Neural cell (in vitro differentiated cells): ENCODE measurements around the gene TEK. TPM values are rescaled to one million over a fixed set of nuclear protein-coding genes. Genes with fewer than 3 reads are reported as not detected.

Experiments used
- H2AFZ ChIP-seq: fragments of 200-600, 300-800 bp; sonication (generic), shearing (Covaris generic); 2 replicates; pipeline ENCODE4 v1.6.0; 2014; ENCODE audit warnings: low read depth, mild to moderate bottlenecking, antibody characterized with exemption, low read length, moderate library complexity
- H3F3A ChIP-seq: fragments of 200-600 bp; shearing (Covaris generic); 2 replicates; pipeline ENCODE4 v1.6.1; 2016; ENCODE audit warnings: mild to moderate bottlenecking, moderate library complexity, mixed read lengths, antibody characterized with exemption, low read length; ENCODE audit not compliant: insufficient read depth, poor library complexity, severe bottlenecking
- H3K27ac ChIP-seq: fragments of 200-600, 300-800 bp; sonication (generic), shearing (Covaris generic); 2 replicates; pipeline ENCODE4 v1.5.1; 2014; ENCODE audit warnings: mild to moderate bottlenecking, low read length, moderate library complexity
- H3K27me3 ChIP-seq: fragments of 300-800, 200-600 bp; sonication (generic), shearing (Covaris generic); 2 replicates; pipeline ENCODE4 v1.6.0; 2014; ENCODE audit warnings: mild to moderate bottlenecking, low read depth, low read length, moderate library complexity; ENCODE audit not compliant: insufficient read depth
- H3K36me3 ChIP-seq: fragments of 300-800, 200-600 bp; sonication (generic), shearing (Covaris generic); 2 replicates; pipeline ENCODE4 v1.5.1; 2014; ENCODE audit warnings: mild to moderate bottlenecking, antibody characterized with exemption, low read length, moderate library complexity; ENCODE audit not compliant: insufficient read depth
- H3K4me2 ChIP-seq: fragments of 300-800, 200-600 bp; sonication (generic), shearing (Covaris generic); 2 replicates; pipeline ENCODE4 v1.6.0; 2014; ENCODE audit warnings: mild to moderate bottlenecking, low read length
- H3K4me3 ChIP-seq: fragments of 300-800, 200-600 bp; sonication (generic), shearing (Covaris generic); 2 replicates; pipeline ENCODE4 v1.5.1; 2014; ENCODE audit warnings: mild to moderate bottlenecking, low read length, moderate library complexity
- H3K79me2 ChIP-seq: fragments of 200-600 bp; shearing (Covaris generic); replicated peaks from 2 replicates; pipeline ENCODE4 v1.6.0; 2014; ENCODE audit warnings: mild to moderate bottlenecking, low read length, moderate library complexity; ENCODE audit not compliant: insufficient read depth
- H3K9ac ChIP-seq: fragments of 300-800, 200-600 bp; sonication (generic), shearing (Covaris generic); 2 replicates; pipeline ENCODE4 v1.6.1; 2016; ENCODE audit warnings: mild to moderate bottlenecking, low read length, mixed read lengths
- H3K9me2 ChIP-seq: fragments of 200-600 bp; shearing (Covaris generic); 2 replicates; pipeline ENCODE4 v1.6.1; 2016; ENCODE audit warnings: mild to moderate bottlenecking, low read length, mixed read lengths; ENCODE audit not compliant: insufficient read depth
- H3K9me3 ChIP-seq: fragments of 200-600, 300-800 bp; sonication (generic), shearing (Covaris generic); 2 replicates; pipeline ENCODE4 v1.6.1; 2016; ENCODE audit warnings: mild to moderate bottlenecking, mixed run types, low read length, moderate library complexity, mixed read lengths
- H4K20me1 ChIP-seq: fragments of 200-600 bp; shearing (Covaris generic); 2 replicates; pipeline ENCODE4 v1.6.1; 2016; ENCODE audit warnings: mild to moderate bottlenecking, mixed run types; ENCODE audit not compliant: insufficient read depth
- CTCF ChIP-seq: fragments of 450-650 bp; IDR thresholded peaks from 2 replicates; pipeline ENCODE4 v1.5.1; 2014; ENCODE audit warnings: antibody characterized with exemption, mild to moderate bottlenecking, moderate library complexity; ENCODE audit not compliant: poor library complexity, severe bottlenecking
- EP300 ChIP-seq: fragments of 450-650 bp; conservative IDR thresholded peaks from 2 replicates; pipeline ENCODE4 v1.6.1; 2014; ENCODE audit warnings: antibody characterized with exemption, mild to moderate bottlenecking, moderate library complexity; ENCODE audit not compliant: poor library complexity, severe bottlenecking
- EZH2 ChIP-seq: fragments of 200-600, 300-800 bp; shearing (Covaris generic), sonication (generic); IDR thresholded peaks from 2 replicates; pipeline ENCODE4 v1.6.1; 2014; ENCODE audit warnings: antibody characterized with exemption, low read length, borderline replicate concordance, mild to moderate bottlenecking; ENCODE audit not compliant: insufficient read depth, poor library complexity, severe bottlenecking
- MXI1 ChIP-seq: fragments of 450-650 bp; conservative IDR thresholded peaks from 2 replicates; pipeline ENCODE4 v1.6.1; 2014; ENCODE audit warnings: antibody characterized with exemption, mild to moderate bottlenecking; ENCODE audit not compliant: poor library complexity, severe bottlenecking
- POLR2AphosphoS5 ChIP-seq: IDR thresholded peaks from 2 replicates; pipeline ENCODE4 v1.6.1; 2012
- RAD21 ChIP-seq: fragments of 450-650 bp; conservative IDR thresholded peaks from 2 replicates; pipeline ENCODE4 v1.6.1; 2014; ENCODE audit warnings: antibody characterized with exemption, mild to moderate bottlenecking, moderate library complexity
- REST ChIP-seq: IDR thresholded peaks from 2 replicates; pipeline ENCODE4 v1.6.1; 2012; ENCODE audit warnings: borderline replicate concordance
- SMC3 ChIP-seq: fragments of 450-650 bp; conservative IDR thresholded peaks from 2 replicates; pipeline ENCODE4 v1.6.1; 2014; ENCODE audit warnings: antibody characterized with exemption, mild to moderate bottlenecking, moderate library complexity; ENCODE audit not compliant: poor library complexity
- TAF1 ChIP-seq: IDR thresholded peaks from 2 replicates; pipeline ENCODE4 v1.6.1; 2012; ENCODE audit warnings: low read depth
- polyA plus RNA-seq: library from polyadenylated mRNA; depleted of rRNA; stranded (reverse); fragments of >200 nt; gene quantifications from 2 replicates; pipeline ENCODE4 v1.2.3, GENCODE V29; 2014

The TEK gene
- polyA plus RNA-seq, 1 donor from 2014 or later, result 0.83 TPM

GRCh38 chr9:27260789-27261516, 151.9 kb downstream of the TEK start:
- Histone ChIP-seq H4K20me1 (no peaks in the 10 kb centered on the region), H3K4me3 (no peak overlapping the region)

GRCh38 chr9:27261517-27262211, 152.6 kb downstream of the TEK start:
- Histone ChIP-seq H3K9me2 (no peaks in the 10 kb centered on the region), H3K9me3 (no peaks in the 10 kb centered on the region), H4K20me1 (no peaks in the 10 kb centered on the region), H3K27ac (no peak overlapping the region), H3K79me2 (no peaks in the 10 kb centered on the region), H2AFZ (no peak overlapping the region), H3K36me3 (no peaks in the 10 kb centered on the region), H3K4me2 (no peak overlapping the region), H3K4me3 (no peak overlapping the region), H3F3A (no peaks in the 10 kb centered on the region), H3K9ac (no peak overlapping the region), H3K27me3 (no peaks in the 10 kb centered on the region)
- no peak for TF ChIP-seq REST
- no peak for TF ChIP-seq EZH2
- TF ChIP-seq RAD21, result no peak
- TF ChIP-seq TAF1, result no peak
- no peak for TF ChIP-seq SMC3
- no peak for TF ChIP-seq CTCF
- no peak for TF ChIP-seq POLR2AphosphoS5
- TF ChIP-seq EP300, result no peak
- TF ChIP-seq MXI1, result no peak

More at GRCh38 chr9:27260789-27261516, 151.9 kb downstream of the TEK start:
- Histone ChIP-seq H3K9me2 (no peaks in the 10 kb centered on the region), H3K27me3 (no peaks in the 10 kb centered on the region), H3K9ac (no peak overlapping the region), H3K4me2 (no peak overlapping the region), H3K79me2 (no peaks in the 10 kb centered on the region), H3K36me3 (no peaks in the 10 kb centered on the region), H3F3A (no peaks in the 10 kb centered on the region), H3K27ac (no peak overlapping the region), H2AFZ (no peak overlapping the region), H3K9me3 (no peaks in the 10 kb centered on the region)
- TF ChIP-seq TAF1 (no peak), REST (no peak), EZH2 (no peak), SMC3 (no peak)
